GM12872 (cell line): ENCODE measurements around the gene MIF.

Experiments
- TF ChIP-seq, protein P1 (sequence below): IDR thresholded peaks from 3 replicates; pipeline ENCODE4 v1.5.1; 2011; ENCODE audit warnings: low read depth, mild to moderate bottlenecking, low read length, moderate library complexity; ENCODE audit not compliant: insufficient read depth

MIF gene

DNA sequence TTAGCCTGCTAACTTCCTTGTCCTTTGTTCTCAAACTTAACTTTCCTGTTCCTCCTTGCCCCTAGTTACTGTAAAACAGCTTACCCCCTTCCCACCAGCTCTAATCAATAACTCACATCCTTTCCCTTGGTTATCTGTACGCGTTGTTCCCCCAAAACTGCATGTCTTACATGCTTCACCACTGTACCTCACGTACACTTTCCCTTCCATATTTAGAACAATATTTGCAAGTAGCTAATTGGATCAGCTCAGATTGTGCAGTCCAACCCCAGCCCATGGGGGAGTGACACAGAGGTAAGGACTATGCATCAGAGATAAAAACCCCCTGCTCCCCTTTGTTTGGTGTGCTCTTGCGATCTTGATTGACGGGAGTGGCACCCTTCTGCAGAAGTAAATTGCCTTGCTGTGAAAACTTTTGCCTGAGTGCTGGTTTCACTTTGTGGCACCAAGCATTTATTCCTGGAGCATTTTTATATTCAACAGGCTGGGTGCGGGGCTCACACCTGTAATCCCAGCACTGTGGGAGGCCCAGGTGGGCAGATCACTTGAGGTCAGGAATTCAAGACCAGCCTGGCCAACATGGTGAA lies 30.9 kb downstream of the MIF start:
- TF ChIP-seq, protein P1, sequence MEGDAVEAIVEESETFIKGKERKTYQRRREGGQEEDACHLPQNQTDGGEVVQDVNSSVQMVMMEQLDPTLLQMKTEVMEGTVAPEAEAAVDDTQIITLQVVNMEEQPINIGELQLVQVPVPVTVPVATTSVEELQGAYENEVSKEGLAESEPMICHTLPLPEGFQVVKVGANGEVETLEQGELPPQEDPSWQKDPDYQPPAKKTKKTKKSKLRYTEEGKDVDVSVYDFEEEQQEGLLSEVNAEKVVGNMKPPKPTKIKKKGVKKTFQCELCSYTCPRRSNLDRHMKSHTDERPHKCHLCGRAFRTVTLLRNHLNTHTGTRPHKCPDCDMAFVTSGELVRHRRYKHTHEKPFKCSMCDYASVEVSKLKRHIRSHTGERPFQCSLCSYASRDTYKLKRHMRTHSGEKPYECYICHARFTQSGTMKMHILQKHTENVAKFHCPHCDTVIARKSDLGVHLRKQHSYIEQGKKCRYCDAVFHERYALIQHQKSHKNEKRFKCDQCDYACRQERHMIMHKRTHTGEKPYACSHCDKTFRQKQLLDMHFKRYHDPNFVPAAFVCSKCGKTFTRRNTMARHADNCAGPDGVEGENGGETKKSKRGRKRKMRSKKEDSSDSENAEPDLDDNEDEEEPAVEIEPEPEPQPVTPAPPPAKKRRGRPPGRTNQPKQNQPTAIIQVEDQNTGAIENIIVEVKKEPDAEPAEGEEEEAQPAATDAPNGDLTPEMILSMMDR = no peak

DNA sequence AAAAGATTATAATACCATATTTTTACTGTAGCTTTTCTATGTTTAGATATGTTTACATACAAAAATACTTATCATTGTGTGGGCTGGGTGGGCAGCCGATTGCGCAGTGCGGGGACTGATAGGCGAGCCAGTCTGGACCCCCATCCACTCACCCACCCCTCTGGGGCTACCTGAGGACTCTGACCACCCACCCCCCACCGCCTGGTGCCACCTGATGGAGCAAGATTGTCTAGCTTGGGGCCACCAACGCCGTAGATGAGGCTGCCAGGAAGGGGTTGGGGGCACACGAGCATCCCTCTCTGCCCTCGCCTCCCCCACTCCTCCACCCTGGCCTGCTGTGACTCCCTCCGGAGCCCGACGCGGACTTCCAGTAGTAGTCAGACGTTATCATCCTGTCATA lies 32.4 kb downstream of the MIF start:
- TF ChIP-seq, protein P1 = no peak

- TF ChIP-seq, protein P1 = no peak
Measured at GRCh38 chr22:23938328-23939016, 44.3 kb downstream of the MIF start.

DNA sequence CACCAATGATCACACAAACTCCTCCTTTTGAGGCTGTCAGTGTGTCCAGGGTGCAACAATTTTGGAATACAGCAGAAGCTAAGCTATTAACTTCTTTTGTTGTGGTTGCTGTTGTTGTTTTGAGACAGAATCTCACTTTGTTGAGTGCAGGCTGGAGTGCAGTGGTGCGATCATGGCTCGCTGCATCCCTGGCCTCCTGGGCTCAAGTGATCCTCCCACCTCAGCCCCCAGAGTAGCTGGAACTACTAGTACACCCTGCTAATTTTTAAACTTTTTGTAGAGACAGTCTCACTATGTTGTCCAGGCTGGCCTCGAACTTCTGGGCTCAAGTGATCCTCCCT lies 44.8 kb downstream of the MIF start:
- TF ChIP-seq, protein P1 = no peak
